HuH-7.5 (cell line): ENCODE measurements around the gene SLC1A5.
"Not testable (repeated sequence)": the region's sequence is repeated elsewhere in the genome, so short reads cannot be mapped to it uniquely, and the experiment has no call there.

Source experiments
- DNase-seq: peaks from one replicate; pipeline ENCODE4 v3.0.0; 2011; ENCODE audit warnings: low spot score

Gene SLC1A5

GRCh38 chr19:46768746-46769145, 19.6 kb downstream of the SLC1A5 start:
- not testable (repeated sequence) for DNase-seq

GRCh38 chr19:46766569-46767317, 21.7 kb downstream of the SLC1A5 start:
- DNase-seq: peak; percentile 60

DNA sequence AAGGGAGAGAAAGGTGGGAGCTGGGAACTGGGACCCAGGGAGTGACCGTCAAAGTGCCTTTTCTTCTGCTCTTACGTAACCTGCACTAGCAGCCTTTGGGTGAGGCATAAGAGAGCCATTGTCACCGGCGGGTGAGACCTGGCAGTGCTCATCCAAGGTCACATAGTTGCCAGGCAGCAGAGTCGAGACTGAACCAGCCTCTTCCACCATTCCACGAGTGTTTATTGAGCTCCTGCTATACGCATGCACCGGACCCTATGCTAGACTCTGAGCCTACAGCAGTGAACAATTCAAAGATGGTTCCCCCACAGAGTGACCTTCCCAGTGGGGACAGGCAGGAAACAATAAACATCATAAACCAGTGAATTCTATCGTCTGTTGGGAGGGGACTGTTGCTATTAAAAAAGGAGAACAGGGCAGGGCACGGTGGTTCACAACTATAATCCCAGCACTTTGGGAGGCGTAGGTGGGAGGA, 23.5 kb downstream of the SLC1A5 start:
- DNase-seq: peak; percentile 71

GRCh38 chr19:46762245-46762890, 26.0 kb downstream of the SLC1A5 start:
- DNase-seq: no peak

DNA sequence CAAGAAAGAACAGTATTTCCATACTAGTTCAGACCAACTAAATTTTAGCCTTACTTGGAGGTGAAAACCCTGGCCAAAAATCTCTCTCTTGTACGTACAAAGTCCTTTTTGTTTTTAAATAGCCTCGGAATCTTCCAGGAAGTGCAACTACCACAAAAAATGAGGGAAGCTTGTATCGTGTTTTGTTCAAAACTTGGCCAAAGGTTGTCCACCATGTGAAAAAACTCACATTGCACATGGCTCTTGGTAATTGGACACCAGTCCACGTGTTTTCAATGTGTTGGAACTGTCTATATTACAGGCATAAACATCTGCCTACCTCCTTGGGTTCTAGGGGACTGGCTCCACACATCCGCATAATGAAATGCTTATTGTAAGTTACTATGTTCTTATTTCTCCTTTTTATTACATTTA, 27.0 kb downstream of the SLC1A5 start:
- DNase-seq: no peak

- not testable (repeated sequence) for DNase-seq
Observed at GRCh38 chr19:46760897-46761296, 27.5 kb downstream of the SLC1A5 start.

- no peak for DNase-seq
Observed at GRCh38 chr19:46760363-46760762, 28.0 kb downstream of the SLC1A5 start.

DNA sequence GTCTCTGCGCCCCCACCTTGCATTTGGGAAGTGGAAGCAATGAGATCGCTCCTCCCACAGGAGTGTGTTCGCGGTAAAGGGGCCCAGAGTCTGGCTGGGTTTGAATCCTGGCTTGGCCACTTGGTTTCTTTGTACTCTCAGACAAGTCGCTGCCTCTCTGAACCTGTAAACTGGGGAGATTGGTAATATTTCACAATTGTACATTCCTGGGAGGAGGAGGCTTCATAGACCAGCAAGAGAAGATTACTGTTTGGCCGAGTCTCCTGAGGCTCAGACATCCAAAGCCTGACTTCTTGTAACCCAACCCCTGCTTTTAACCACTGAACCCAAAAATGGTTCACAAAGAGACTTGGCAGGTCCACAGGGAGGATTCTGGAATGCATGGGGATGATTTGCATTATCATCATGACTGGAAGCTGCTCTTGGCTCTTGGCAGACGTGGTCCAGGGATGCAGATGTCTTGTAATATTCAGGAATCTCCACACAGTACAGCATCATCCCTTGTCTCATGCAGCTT, 28.5 kb downstream of the SLC1A5 start:
- DNase-seq: no peak

- DNase-seq: no peak
Observed at GRCh38 chr19:46759206-46759605, 29.2 kb downstream of the SLC1A5 start.

GRCh38 chr19:46756544-46756888, 31.9 kb downstream of the SLC1A5 start:
- DNase-seq: no peak

DNA sequence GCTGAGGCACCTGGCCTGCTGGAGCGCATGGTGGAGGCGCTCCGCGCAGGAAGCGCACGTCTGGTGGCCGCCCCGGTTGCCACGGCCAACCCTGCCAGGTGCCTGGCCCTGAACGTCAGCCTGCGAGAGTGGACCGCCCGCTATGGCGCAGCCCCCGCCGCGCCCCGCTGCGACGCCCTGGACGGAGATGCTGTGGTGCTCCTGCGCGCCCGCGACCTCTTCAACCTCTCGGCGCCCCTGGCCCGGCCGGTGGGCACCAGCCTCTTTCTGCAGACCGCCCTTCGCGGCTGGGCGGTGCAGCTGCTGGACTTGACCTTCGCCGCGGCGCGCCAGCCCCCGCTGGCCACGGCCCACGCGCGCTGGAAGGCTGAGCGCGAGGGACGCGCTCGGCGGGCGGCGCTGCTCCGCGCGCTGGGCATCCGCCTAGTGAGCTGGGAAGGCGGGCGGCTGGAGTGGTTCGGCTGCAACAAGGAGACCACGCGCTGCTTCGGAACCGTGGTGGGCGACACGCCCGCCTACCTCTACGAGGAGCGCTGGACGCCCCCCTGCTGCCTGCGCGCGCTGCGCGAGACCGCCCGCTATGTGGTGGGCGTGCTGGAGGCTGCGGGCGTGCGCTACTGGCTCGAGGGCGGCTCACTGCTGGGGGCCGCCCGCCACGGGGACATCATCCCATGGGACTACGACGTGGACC, 32.4 kb downstream of the SLC1A5 start:
- DNase-seq: no peak

DNA sequence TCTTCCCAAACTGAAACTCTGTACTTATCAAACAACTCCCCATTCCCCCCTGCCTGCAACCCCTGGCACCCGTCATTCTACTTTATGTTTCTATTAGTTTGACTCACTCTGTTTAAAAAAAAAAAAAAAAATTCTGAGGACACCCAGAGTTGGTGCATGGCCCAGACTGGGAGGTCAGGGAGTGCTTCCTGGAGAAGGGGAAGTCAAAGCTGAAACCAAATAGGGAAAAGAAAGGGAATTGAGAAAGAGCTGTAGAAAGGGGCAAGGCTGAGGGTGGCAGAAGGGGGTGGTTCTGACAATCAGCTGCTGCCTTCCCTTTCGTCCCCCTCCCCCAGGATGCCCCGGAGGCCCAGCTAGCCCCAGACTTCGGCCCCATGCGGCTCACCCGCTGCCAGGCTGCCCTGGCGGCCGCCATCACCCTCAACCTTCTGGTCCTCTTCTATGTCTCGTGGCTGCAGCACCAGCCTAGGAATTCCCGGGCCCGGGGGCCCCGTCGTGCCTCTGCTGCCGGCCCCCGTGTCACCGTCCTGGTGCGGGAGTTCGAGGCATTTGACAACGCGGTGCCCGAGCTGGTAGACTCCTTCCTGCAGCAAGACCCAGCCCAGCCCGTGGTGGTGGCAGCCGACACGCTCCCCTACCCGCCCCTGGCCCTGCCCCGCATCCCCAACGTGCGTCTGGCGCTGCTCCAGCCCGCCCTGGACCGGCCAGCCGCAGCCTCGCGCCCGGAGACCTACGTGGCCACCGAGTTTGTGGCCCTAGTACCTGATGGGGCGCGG, 33.1 kb downstream of the SLC1A5 start:
- no peak for DNase-seq

- DNase-seq: peak; percentile 77
Observed at GRCh38 chr19:46753420-46754155, 34.8 kb downstream of the SLC1A5 start.

GRCh38 chr19:46748325-46749109, 39.9 kb downstream of the SLC1A5 start:
- peak; percentile 76 for DNase-seq

GRCh38 chr19:46746281-46747057, 41.9 kb downstream of the SLC1A5 start, which contains the start of gene STRN4:
Gene STRN4 (minus strand): TSS chr19:46746450. CDS start chr19:46746430, 20 bp downstream.
- peak; percentile 94 for DNase-seq

DNA sequence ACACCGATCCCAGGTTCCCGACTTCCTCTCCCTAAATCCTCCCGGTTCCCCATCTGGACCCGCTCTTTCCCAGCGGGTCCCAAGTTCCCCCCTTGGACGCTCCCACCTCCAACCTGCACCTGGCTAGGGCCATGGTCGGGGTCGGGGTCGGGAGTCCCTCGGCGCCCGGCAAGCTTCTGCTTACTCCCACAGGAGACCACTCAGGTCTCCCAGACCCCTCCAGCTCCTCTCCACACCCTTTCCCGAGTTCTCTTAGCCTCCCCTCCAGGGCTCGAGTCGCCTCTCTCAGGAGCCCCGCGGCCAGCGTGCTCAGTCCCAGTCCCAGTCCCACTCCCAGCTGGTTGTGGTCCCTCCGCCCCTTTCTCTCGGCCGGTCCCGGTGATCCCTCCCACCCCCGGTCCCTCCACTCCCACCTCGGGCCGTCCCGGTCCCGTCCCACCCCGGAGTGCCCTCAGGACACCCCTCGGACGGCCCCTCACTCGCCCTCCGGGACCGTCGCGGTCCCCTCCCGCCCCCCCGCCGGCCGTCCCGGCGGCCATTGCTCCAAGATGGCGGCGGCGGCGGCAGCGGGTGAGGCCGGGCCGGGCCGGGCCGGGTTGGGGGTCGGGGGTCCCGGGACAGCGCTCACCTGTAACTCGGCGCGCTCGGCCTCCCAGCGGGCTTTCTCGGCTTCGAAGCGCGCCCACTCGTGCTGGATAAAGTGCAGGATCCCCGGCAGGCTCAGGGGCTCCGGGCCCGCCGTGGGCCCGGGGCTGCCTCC, 42.7 kb downstream of the SLC1A5 start, which contains the start of gene FKRP:
FKRP (plus strand) TSS at position 537 of the 760 bp plus-strand sequence. CDS start 9,394 bp downstream, outside the sequence.
- peak; percentile 68 for DNase-seq

GRCh38 chr19:46745030-46745429, 43.4 kb downstream of the SLC1A5 start:
- DNase-seq: no peak

DNA sequence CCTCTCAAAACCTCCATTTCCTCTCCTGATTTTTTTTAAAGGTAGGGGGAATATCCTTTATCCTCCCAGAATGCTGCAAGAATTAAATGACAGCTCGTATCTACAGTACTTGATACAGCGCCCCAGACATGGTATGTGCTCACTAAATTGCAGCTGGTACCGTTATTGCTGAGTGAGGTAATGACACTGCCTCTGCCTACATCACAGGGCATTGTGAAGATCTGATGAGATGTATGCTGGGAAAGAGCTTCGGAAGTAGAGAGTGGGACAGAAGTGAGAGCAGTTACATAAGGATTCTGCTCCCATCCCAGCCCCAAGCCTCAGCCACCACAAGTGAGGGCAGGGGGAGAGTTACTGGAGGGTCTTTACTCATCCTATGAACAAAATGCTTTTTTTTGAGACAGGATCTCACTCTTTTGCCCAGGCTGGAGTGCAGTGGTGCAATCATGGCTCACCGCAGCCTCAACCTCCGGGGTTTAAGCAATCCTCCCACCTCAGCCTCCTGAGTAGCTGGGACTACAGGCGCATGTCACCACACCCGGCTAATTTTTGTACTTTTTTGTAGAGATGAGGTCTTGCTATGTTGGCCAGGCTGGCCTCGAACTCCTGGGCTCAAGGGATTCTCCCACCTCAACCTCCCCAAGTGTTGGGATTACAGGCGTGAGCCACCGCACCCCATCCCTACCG, 44.2 kb downstream of the SLC1A5 start:
- DNase-seq: no peak
